HCT116 (cell line): ENCODE measurements around the gene COPG2.

Experiments
- CBX3 ChIP-seq: IDR thresholded peaks from 2 replicates; pipeline ENCODE4 v1.6.1; 2012; ENCODE audit warnings: low read depth
- CEBPB ChIP-seq: IDR thresholded peaks from 2 replicates; pipeline ENCODE4 v1.6.1; 2012; ENCODE audit warnings: low read depth
- EZH2phosphoT487 ChIP-seq: fragments of 200-600 bp; IDR thresholded peaks from 2 replicates; pipeline ENCODE4 v1.6.1; 2018; ENCODE audit warnings: antibody characterized with exemption, borderline replicate concordance
- FOSL1 ChIP-seq: IDR thresholded peaks from 2 replicates; pipeline ENCODE4 v1.6.1; 2012; ENCODE audit warnings: low read depth
- JUND ChIP-seq: IDR thresholded peaks from 2 replicates; pipeline ENCODE4 v1.6.1; 2012
- POLR2A ChIP-seq: IDR thresholded peaks from 2 replicates; pipeline ENCODE4 v1.7.0; 2011; ENCODE audit warnings: borderline replicate concordance; ENCODE audit not compliant: insufficient read depth, insufficient read length; ENCODE audit errors: extremely low read depth
- POLR2AphosphoS5 ChIP-seq: IDR thresholded peaks from 2 replicates; pipeline ENCODE4 v1.6.1; 2011; ENCODE audit warnings: mild to moderate bottlenecking, low read depth, low read length, moderate library complexity
- RAD21 ChIP-seq: IDR thresholded peaks from 2 replicates; pipeline ENCODE4 v1.6.1; 2012; ENCODE audit warnings: low read depth, mild to moderate bottlenecking
- SIN3A ChIP-seq: IDR thresholded peaks from 2 replicates; pipeline ENCODE4 v1.6.1; 2012; ENCODE audit warnings: low read depth
- YY1 ChIP-seq: IDR thresholded peaks from 2 replicates; pipeline ENCODE4 v1.6.1; 2011; ENCODE audit warnings: low read length, low read depth, moderate library complexity, mild to moderate bottlenecking; ENCODE audit not compliant: insufficient replicate concordance; ENCODE audit errors: extremely low read depth
- ZFX ChIP-seq: fragments of 450-650 bp; IDR thresholded peaks from 2 replicates; pipeline ENCODE4 v1.6.1; 2017
- TF ChIP-seq, protein P1 (sequence below), 3 experiments: fragments of 200-600 bp in 1 of 3; sonication (generic) in 1 of 3; IDR thresholded peaks in 2 of 3; conservative IDR thresholded peaks in 1 of 3; 2 replicates each; pipeline ENCODE4 v1.5.1; 2012 to 2017; ENCODE audit warnings: low read depth in 2 of 3, low read length in 2 of 3, antibody characterized with exemption in 1 of 3, borderline replicate concordance in 1 of 3, control low read depth in 1 of 3, mild to moderate bottlenecking in 1 of 3, mixed read lengths in 1 of 3, mixed run types in 1 of 3, moderate library complexity in 1 of 3; ENCODE audit not compliant: insufficient read depth in 1 of 3
- TF ChIP-seq, protein P2 (sequence below): IDR thresholded peaks from 2 replicates; pipeline ENCODE4 v1.6.1; 2012; ENCODE audit warnings: low read depth

- TF ChIP-seq, protein P1, sequence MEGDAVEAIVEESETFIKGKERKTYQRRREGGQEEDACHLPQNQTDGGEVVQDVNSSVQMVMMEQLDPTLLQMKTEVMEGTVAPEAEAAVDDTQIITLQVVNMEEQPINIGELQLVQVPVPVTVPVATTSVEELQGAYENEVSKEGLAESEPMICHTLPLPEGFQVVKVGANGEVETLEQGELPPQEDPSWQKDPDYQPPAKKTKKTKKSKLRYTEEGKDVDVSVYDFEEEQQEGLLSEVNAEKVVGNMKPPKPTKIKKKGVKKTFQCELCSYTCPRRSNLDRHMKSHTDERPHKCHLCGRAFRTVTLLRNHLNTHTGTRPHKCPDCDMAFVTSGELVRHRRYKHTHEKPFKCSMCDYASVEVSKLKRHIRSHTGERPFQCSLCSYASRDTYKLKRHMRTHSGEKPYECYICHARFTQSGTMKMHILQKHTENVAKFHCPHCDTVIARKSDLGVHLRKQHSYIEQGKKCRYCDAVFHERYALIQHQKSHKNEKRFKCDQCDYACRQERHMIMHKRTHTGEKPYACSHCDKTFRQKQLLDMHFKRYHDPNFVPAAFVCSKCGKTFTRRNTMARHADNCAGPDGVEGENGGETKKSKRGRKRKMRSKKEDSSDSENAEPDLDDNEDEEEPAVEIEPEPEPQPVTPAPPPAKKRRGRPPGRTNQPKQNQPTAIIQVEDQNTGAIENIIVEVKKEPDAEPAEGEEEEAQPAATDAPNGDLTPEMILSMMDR (IDR thresholded peaks at IDR 0.05 in 2 of 3, conservative IDR thresholded peaks at IDR 0.05 in 1 of 3; ENCODE audit: borderline replicate concordance in 1 of 3, insufficient read depth in 1 of 3, low read depth in 2 of 3, low read length in 2 of 3), result no peak
- TF ChIP-seq JUND, result peak; percentile 83
- no peak for TF ChIP-seq RAD21
- TF ChIP-seq, protein P2, sequence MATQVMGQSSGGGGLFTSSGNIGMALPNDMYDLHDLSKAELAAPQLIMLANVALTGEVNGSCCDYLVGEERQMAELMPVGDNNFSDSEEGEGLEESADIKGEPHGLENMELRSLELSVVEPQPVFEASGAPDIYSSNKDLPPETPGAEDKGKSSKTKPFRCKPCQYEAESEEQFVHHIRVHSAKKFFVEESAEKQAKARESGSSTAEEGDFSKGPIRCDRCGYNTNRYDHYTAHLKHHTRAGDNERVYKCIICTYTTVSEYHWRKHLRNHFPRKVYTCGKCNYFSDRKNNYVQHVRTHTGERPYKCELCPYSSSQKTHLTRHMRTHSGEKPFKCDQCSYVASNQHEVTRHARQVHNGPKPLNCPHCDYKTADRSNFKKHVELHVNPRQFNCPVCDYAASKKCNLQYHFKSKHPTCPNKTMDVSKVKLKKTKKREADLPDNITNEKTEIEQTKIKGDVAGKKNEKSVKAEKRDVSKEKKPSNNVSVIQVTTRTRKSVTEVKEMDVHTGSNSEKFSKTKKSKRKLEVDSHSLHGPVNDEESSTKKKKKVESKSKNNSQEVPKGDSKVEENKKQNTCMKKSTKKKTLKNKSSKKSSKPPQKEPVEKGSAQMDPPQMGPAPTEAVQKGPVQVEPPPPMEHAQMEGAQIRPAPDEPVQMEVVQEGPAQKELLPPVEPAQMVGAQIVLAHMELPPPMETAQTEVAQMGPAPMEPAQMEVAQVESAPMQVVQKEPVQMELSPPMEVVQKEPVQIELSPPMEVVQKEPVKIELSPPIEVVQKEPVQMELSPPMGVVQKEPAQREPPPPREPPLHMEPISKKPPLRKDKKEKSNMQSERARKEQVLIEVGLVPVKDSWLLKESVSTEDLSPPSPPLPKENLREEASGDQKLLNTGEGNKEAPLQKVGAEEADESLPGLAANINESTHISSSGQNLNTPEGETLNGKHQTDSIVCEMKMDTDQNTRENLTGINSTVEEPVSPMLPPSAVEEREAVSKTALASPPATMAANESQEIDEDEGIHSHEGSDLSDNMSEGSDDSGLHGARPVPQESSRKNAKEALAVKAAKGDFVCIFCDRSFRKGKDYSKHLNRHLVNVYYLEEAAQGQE, result no peak
- TF ChIP-seq YY1, result no peak
- no peak for TF ChIP-seq POLR2AphosphoS5
- TF ChIP-seq POLR2A, result no peak
- TF ChIP-seq EZH2phosphoT487, result no peak
- TF ChIP-seq FOSL1, result peak; percentile 83; the same call in 1 of the 2 replicates
- TF ChIP-seq ZFX, result no peak
- peak; percentile 56 for TF ChIP-seq CEBPB
- TF ChIP-seq SIN3A, result no peak
- TF ChIP-seq CBX3, result peak; percentile 80
These were observed 36.4 kb downstream of the COPG2 start for GRCh38 chr7:130632111-130632510.
